NB4 (cell line): Measurements from ENCODE around the gene CPS1.

Experiments used
- CTCF ChIP-seq: IDR thresholded peaks from one replicate; pipeline ENCODE4 v1.5.1; 2012; ENCODE audit warnings: low read depth, low read length
- MAX ChIP-seq: IDR thresholded peaks from 2 replicates; pipeline ENCODE4 v1.6.1; 2011; ENCODE audit warnings: low read depth, low read length
- MYC ChIP-seq: IDR thresholded peaks from 2 replicates; pipeline ENCODE4 v1.6.1; 2011; ENCODE audit warnings: low read depth, low read length
- POLR2A ChIP-seq: IDR thresholded peaks from 2 replicates; pipeline ENCODE4 v1.6.1; 2011; ENCODE audit warnings: mild to moderate bottlenecking; ENCODE audit not compliant: insufficient read length; ENCODE audit errors: extremely low read depth

GRCh38 chr2:210522399-210522798 lies 34.0 kb upstream of the CPS1 start:
- TF ChIP-seq CTCF (no peak), POLR2A (no peak), MAX (no peak), MYC (no peak)
